Glutamatergic neuron (in vitro differentiated cells): ENCODE data around the gene KIF12. TPM values are rescaled to one million over a fixed set of nuclear protein-coding genes. Genes with fewer than 3 reads are reported as not detected.

ENCODE experiments used
- DNase-seq: peaks from one replicate; pipeline ENCODE4 v3.0.0; 2022
- H3K27ac Mint-ChIP-seq: one replicate; pipeline ENCODE4 v1.8.0; 2020; ENCODE audit warnings: mild to moderate bottlenecking, mixed read lengths, inconsistent platforms; ENCODE audit not compliant: unreplicated experiment
- H3K27me3 Mint-ChIP-seq: one replicate; pipeline ENCODE4 v1.8.0; 2020; ENCODE audit warnings: mild to moderate bottlenecking, moderate library complexity, mixed read lengths, inconsistent platforms; ENCODE audit not compliant: unreplicated experiment
- H3K36me3 Mint-ChIP-seq: one replicate; pipeline ENCODE4 v1.8.0; 2020; ENCODE audit warnings: mild to moderate bottlenecking, mixed read lengths, inconsistent platforms; ENCODE audit not compliant: unreplicated experiment
- H3K4me1 Mint-ChIP-seq: one replicate; pipeline ENCODE4 v1.8.0; 2020; ENCODE audit warnings: mild to moderate bottlenecking, low read depth, mixed read lengths, inconsistent platforms; ENCODE audit not compliant: unreplicated experiment
- H3K4me3 Mint-ChIP-seq: one replicate; pipeline ENCODE4 v1.8.0; 2020; ENCODE audit warnings: mild to moderate bottlenecking, mixed read lengths, inconsistent platforms; ENCODE audit not compliant: unreplicated experiment
- H3K9me3 Mint-ChIP-seq: one replicate; pipeline ENCODE4 v1.8.0; 2020; ENCODE audit warnings: mild to moderate bottlenecking, moderate library complexity, mixed read lengths, inconsistent platforms; ENCODE audit not compliant: unreplicated experiment
- total RNA-seq: library from RNA; stranded (reverse); fragmentation: NEBNext Ultra II Directional; extraction: Animal tissue kit (Norgen Biotek cat#: 25700); gene quantifications from one replicate; pipeline ENCODE4 v1.2.1, GENCODE V29; 2021; ENCODE audit not compliant: unreplicated experiment
- TF ChIP-seq, protein P1 (sequence below): fragments of 200-600 bp; sonication (generic); IDR thresholded peaks from one replicate; pipeline ENCODE4 v1.5.0; 2021; ENCODE audit not compliant: partially characterized antibody, unreplicated experiment

KIF12 gene
- total RNA-seq, 1 donor from 2014 or later: 0.93 TPM

DNA sequence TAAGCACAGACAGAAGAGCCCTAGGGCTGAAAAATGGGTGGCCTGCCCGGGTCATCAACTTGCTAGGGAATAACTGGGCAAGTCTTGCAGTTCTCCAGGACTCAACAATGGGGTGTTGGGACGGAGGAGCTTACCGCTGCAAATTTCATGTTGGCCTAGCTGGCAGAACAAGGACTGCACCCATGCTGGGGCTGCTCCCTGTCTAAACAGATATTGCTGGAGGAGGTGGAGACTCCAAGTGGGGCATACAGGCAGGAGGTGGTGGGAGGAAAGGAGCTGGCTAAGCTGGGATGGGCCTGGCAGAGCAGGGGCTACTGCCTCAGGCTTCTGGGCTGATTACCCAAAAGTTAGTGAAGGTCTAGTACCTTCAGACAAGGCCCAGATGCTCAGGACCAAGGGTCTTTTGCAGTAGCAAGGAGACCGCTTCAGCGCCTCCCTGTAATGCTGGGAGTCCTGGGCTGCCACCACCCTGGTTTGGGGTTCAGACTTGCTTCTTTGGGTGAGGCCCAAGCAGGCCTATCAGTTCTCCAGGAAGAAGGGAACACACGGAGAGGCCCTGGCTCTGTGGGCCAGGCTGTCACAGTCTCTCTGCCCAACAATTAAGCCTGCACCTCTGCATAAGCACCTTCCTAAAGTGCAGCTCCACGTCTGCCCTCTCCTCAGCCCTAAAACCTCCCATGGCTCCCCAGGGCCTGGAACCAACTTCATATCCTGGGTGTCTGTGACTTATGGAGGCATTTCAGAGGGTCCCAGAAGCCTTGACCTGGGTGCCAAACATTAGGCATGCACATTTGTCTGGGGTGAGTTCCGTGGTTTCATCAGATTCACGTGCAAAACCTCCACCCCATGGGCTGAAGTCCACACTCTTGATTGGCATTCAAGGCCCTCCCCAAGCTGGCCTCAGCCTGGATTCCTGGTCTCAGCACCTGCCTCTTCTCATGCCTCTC is 24.2 kb upstream of the KIF12 start:
- Mint-ChIP-seq H3K27me3 (peaks cover 7% of the 10 kb centered on the region), H3K4me1 (peaks cover 12% of the 10 kb centered on the region), H3K4me3 (no peak overlapping the region), H3K36me3 (no peaks in the 10 kb centered on the region), H3K27ac (no peak overlapping the region), H3K9me3 (peaks cover 2% of the 10 kb centered on the region)
- no peak for DNase-seq
- TF ChIP-seq, protein P1, sequence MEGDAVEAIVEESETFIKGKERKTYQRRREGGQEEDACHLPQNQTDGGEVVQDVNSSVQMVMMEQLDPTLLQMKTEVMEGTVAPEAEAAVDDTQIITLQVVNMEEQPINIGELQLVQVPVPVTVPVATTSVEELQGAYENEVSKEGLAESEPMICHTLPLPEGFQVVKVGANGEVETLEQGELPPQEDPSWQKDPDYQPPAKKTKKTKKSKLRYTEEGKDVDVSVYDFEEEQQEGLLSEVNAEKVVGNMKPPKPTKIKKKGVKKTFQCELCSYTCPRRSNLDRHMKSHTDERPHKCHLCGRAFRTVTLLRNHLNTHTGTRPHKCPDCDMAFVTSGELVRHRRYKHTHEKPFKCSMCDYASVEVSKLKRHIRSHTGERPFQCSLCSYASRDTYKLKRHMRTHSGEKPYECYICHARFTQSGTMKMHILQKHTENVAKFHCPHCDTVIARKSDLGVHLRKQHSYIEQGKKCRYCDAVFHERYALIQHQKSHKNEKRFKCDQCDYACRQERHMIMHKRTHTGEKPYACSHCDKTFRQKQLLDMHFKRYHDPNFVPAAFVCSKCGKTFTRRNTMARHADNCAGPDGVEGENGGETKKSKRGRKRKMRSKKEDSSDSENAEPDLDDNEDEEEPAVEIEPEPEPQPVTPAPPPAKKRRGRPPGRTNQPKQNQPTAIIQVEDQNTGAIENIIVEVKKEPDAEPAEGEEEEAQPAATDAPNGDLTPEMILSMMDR: no peak

DNA sequence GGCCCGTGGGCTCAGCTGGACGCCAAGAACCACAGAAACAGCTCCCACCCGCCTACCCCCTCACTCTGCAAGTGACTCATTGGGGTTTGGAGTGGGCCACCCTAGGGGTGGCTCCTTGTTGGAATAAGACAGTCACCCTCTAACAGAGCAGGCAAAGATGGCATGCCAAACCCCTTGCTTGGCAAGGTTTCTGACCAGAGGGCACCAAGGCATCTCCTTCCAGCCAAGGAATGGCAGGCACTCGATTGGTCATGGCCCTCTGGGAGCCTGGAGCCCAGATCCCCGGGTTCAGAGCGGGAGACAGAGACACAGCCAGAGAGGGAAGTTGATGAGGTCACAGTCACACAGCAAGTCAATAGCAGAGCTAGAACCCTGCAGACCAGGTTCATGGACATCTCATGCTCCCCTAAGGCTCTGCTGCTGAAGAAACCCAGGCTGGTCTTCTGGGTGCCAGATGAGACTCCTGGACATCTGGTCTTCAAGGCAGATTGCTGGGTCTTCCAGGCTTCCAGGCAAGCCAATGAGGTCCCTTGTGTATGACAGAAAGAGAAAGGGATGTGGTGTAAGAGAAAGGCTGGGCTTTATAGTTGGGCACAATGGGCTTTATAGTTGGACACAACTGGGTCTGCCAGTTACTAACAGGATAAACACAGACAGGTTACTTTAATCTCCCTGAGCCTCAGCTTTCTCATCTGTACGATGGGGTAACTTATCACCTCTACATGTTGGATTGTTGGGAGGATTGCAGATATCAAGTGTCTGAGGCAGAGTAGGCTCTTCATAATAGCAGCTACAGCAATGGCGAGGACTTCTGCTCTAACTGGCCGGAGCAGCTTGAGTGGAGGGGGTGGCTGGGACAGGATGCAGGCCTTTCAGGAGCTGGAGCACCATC is 23.3 kb upstream of the KIF12 start:
- H3K36me3 Mint-ChIP-seq: no peaks in the 10 kb centered on the region
- H3K4me1 Mint-ChIP-seq: peaks cover 12% of the 10 kb centered on the region
- TF ChIP-seq, protein P1: no peak
- H3K9me3 Mint-ChIP-seq: peaks cover 2% of the 10 kb centered on the region
- no peak overlapping the region for H3K27ac Mint-ChIP-seq
- DNase-seq: no peak
- peaks cover 7% of the 10 kb centered on the region for H3K27me3 Mint-ChIP-seq
- H3K4me3 Mint-ChIP-seq: no peak overlapping the region

DNA sequence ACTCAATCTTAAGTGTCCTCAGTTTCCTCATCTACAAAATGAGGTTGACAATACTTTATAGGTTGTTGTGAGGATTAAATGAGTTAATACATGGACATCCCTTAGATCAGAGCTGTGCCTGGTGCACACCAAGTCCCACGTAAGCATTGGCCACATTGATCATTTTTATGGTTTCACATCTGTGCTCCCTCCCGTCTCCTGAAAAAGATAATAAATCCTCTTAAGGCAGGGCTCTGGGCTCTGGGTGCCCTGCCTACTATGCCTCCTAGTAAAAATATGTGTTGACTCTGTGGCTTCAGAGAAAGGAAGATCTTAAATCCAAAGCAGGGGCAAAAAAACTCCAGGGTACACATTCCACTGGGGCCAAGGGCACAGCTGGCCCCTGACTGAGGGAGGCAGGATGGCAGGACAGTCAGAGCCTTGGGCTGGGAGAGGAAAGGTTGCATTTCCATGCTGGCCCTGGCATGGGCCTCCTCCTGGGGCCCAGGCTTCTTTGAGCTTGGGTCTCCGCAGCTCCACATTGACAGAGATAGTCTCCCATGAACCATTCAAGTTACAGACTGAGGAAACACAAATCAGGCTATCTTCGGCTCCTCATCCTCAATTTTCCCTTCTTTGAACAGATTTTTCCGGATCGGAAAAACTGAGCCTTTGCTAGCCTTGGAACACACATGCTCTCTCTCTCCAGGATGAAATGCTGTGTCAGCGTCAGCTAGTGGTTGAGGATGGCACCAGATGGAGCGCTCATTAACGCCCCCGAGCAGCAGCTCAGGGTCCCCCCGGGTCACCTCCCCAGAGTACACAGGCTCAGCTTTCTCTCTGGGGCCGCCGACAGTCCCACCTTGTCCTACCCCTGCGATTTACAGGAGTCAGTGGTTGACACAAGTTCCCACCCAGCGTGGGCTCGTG is 22.4 kb upstream of the KIF12 start:
- Mint-ChIP-seq H3K9me3 (no peaks in the 10 kb centered on the region), H3K4me1 (peaks cover 12% of the 10 kb centered on the region), H3K4me3 (peak overlapping the region; percentile 0), H3K27ac (no peak overlapping the region), H3K27me3 (peaks cover 7% of the 10 kb centered on the region), H3K36me3 (no peaks in the 10 kb centered on the region)
- peak; percentile 38 for DNase-seq
- TF ChIP-seq, protein P1: no peak

DNA sequence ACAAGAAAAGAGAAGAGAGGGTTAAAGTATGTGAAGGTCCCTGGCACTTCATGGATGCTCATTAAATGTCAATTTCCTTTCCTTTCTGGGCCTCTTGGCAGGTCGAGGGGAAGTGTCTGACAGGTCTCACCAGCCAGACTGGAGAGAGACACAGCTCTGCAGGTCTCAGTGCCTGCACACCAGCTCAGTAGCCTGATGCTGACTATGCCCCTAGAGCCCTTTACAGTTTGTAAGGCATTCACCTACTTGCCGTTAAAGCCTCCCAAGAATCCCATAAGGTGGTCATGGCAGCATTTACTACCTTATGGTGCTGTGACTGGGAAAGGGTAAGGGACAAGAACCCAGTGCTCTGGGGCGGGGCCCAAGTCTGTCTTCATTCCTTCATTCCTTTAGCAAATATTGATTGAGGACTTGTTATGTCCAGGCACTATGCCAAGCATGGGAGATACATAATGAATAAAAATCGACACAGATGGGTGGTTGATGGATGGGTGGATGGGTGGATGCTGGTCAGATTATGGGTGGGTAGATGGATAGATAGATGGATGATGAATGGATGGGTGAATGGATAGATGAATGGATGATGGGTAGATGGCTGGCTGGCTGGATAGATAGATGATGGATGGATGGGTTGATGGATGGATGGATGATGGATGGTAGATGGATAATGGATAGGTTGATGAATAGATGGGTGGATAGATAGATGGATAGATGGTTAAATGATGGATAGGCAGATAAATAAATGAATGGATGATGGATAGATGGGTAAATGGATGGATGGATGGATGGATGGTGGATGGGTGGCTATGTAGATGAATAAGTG is 21.3 kb upstream of the KIF12 start:
- H3K9me3 Mint-ChIP-seq: no peaks in the 10 kb centered on the region
- peaks cover 7% of the 10 kb centered on the region for H3K27me3 Mint-ChIP-seq
- DNase-seq: no peak
- H3K27ac Mint-ChIP-seq: peak overlapping the region; percentile 5
- peak overlapping the region; percentile 17 for H3K4me3 Mint-ChIP-seq
- TF ChIP-seq, protein P1: no peak
- H3K36me3 Mint-ChIP-seq: no peaks in the 10 kb centered on the region
- peaks cover 12% of the 10 kb centered on the region for H3K4me1 Mint-ChIP-seq
